Right lobe of liver (tissue), 4 donors: ENCODE data around the gene NEDD1.

ENCODE experiments used
- POLR2A ChIP-seq: fragments of 450-650 bp; IDR thresholded peaks from one replicate; pipeline ENCODE4 v1.6.1; 2017; ENCODE audit warnings: antibody characterized with exemption, mild to moderate bottlenecking
- TF ChIP-seq, protein P1 (sequence below), 4 donors: fragments of 200-600 bp in 3 of 4; fragments of 450-650 bp in 1 of 4; IDR thresholded peaks; one replicate each; pipeline versions ENCODE4 v1.5.1 to v1.8.0; 2016 to 2022; ENCODE audit warnings: antibody characterized with exemption in 4 of 4, mild to moderate bottlenecking in 2 of 4
- donor health status: DM: no; HTN: no; CAD: no.
- donor health status: DM: no; HTN: no; CAD: no.
- donor health status: DM: no; HTN: yes; CAD: no.

DNA sequence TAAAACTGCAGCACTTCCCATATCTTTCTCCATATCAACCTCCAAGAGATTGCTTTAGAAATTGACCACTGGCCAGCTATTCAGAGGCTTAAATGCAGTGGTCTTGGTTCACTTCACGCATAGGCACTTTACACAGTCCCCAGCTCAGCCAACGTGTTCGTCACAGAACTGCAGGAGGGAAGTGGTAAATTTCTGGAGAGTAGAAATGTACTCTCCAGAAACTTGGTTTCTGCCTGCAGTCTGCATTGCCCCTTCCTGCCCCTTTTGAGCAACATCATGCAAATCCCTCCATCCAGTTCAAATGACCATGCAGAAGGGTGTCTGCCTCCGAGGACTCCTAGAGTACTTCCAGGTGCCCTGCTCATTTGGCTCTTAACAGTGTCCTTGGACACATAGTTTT is 42.7 kb upstream of the NEDD1 start:
- TF ChIP-seq, protein P1, sequence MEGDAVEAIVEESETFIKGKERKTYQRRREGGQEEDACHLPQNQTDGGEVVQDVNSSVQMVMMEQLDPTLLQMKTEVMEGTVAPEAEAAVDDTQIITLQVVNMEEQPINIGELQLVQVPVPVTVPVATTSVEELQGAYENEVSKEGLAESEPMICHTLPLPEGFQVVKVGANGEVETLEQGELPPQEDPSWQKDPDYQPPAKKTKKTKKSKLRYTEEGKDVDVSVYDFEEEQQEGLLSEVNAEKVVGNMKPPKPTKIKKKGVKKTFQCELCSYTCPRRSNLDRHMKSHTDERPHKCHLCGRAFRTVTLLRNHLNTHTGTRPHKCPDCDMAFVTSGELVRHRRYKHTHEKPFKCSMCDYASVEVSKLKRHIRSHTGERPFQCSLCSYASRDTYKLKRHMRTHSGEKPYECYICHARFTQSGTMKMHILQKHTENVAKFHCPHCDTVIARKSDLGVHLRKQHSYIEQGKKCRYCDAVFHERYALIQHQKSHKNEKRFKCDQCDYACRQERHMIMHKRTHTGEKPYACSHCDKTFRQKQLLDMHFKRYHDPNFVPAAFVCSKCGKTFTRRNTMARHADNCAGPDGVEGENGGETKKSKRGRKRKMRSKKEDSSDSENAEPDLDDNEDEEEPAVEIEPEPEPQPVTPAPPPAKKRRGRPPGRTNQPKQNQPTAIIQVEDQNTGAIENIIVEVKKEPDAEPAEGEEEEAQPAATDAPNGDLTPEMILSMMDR (IDR thresholded peaks at IDR 0.05): no peak
- no peak for TF ChIP-seq POLR2A
